HG03521 (cell line): Measurements from ENCODE around the gene NEIL3.

Experiments used
- ATAC-seq: cut with Tn5 transposase; IDR thresholded peaks from one replicate; pipeline ENCODE4 v1.9.1; 2021; ENCODE audit warnings: mild to moderate bottlenecking, moderate library complexity; ENCODE audit not compliant: unreplicated experiment

Gene NEIL3

DNA sequence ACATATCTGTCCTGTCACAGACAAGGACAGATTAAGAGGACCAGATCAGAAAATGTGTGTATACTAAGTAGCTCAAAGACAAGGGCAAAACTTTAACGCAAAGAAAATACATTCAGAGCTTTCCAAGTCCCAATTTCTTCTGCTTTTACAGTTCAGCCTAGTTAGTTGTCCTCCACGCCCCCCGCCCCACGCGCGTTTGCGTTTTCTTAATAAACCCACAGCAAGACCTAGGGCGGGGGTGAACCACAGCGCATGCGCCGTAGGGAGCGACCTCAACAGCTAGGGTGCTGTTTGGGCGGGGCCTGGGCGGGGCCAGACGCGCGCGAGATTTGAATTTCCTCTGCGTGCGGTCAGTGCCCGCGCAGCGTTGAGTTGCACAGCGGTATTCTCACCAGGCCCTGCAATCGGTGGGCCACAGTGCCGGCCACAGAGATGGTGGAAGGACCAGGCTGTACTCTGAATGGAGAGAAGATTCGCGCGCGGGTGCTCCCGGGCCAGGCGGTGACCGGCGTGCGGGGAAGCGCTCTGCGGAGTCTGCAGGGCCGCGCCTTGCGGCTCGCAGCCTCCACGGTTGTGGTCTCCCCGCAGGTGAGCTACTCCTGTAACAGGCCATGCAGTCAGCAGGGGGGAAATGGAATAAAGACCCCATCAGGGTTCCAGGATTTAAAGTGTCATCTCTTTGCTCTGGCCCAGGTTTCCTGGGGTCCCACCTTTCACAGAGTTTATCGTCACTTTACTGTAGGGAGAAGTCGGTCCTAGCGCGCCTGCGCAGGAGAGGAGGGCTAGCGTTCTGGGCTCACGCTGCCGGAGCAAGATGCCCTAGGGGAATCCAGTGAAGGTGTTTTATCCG lies at the start of gene NEIL3:
TSS of gene NEIL3 (plus strand) at position 353 of the 850 bp plus-strand sequence. CDS start at position 433, 80 bp downstream.
- ATAC-seq: peak; percentile 85

DNA sequence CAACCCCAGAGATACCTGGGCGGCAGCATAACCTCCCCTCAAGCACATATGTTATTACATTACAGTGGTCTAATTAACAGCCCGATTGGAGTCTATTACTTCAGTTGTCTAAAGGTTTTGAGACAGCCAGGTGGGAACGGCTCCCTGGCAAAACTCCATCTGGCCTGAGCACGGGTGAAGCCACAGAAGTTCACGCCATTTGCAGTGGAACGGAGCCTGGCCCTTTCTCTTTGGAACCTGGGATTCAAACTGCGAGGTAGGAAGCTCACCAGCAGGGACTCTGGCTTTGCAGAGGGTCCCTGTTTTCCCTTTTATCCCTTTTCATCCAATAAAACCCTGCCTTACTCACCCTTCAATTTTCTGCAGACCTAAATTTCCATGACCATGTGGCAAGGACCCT lies 45.9 kb upstream of the NEIL3 start:
- no peak for ATAC-seq

GRCh38 chr4:177264788-177265422 lies 44.8 kb upstream of the NEIL3 start:
- no peak for ATAC-seq

GRCh38 chr4:177265729-177266128 lies 43.9 kb upstream of the NEIL3 start:
- no peak for ATAC-seq

DNA sequence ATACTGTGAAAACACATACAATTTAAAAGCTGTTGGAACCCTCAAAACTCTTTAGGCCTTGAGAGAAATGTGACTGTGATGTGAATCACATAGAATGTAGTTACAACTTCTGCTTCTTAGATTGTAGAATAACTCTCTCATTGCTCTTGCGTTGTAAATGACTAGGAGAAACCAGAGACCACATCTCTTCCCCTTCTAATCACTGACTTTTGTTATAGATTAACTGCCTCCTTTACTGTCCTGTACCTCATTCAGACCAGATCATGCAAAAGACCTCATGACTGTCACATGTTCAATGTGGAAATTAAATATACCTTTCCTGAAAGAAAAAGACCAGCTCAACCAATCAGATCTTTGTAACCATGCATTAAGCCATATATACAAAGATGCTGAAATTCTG lies 43.2 kb upstream of the NEIL3 start:
- no peak for ATAC-seq

DNA sequence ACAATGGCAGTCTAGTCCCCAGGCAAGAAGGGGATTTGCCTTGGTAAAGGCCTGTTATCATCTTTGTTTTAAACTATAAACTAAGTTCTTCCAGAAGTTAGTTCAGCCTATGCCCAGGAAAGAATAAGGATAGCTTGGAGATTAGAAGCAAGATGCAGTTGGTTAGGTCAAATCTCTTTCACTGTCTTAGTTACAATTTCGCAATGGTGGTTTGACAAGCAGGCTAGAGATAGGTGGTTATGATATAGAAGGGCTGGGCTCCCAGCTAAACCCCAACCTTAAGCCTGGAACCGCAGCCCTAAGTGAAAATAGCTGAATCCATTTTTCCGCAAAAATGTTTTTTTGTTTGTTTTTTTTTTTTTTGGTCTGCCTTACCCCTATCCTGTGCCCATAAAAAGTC lies 41.8 kb upstream of the NEIL3 start:
- ATAC-seq: no peak

DNA sequence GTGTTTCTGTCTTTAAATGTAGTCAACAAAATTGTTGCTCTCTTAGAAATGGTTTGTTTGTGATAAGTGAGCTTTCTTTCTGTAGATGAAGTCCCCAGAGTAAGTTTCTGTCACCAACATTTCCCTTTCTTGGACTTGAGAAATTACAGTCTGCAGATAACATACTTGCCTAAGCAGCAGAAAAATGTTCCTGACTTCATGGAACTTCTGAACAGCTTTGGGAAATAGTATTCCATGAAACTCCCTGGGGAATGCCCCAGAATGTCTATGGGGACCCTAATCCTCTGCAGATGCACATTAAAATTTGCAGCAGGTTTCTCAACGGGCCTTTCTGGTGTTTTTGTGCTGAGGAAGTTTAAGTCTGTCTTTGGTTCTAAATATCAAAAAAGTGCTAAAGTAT lies 38.6 kb upstream of the NEIL3 start:
- no peak for ATAC-seq

GRCh38 chr4:177271915-177272766 lies 37.5 kb upstream of the NEIL3 start:
- no peak for ATAC-seq

- ATAC-seq: no peak
Observed at GRCh38 chr4:177275999-177276398, 33.7 kb upstream of the NEIL3 start.

GRCh38 chr4:177281351-177281909 lies 28.2 kb upstream of the NEIL3 start:
- no peak for ATAC-seq

DNA sequence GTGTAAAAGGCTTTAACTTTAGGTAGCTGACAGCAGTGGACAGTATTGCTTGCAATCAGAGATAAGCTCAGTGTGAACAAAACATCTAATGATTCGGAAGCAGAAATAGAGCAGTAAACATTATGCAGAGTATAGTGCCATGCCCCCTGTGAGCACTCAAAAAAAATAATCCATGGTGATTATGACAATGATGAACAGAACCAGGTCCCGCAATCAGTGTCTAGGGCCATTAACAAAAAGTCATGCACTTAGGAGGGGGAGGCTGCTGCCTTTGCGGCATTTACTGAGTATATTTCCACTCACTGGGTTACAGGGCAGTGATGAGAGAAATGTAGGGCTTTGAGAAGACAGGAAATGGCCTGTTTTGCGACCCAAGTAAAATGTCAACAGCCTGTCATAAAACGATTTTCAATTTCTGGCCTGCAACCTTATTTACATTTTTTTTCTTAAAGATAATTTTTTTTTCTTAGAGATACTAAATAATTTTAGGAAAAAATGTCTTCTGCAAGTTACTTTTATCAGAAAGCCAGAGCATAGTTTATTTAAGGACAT lies 27.3 kb upstream of the NEIL3 start:
- no peak for ATAC-seq

GRCh38 chr4:177283167-177283566 lies 26.5 kb upstream of the NEIL3 start:
- no peak for ATAC-seq

DNA sequence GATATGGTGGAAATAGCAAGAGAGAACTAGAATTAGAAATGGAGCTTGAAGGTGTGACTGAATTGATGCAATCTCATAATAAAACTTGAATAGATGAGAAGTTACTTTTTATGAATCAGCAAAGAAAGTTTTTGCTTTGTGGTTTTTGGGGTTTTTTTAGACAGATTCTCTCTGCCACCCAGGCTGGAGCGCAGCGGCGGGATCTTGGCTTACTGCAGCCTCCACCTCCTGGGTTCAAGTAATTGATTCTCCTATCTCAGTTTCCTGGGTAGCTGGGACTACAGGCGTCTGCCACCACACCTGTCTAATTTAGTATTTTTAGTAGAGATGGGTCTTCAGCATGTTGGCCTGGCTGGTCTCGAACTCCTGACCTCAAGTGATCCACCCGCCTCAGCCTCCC lies 23.7 kb upstream of the NEIL3 start:
- ATAC-seq: no peak

DNA sequence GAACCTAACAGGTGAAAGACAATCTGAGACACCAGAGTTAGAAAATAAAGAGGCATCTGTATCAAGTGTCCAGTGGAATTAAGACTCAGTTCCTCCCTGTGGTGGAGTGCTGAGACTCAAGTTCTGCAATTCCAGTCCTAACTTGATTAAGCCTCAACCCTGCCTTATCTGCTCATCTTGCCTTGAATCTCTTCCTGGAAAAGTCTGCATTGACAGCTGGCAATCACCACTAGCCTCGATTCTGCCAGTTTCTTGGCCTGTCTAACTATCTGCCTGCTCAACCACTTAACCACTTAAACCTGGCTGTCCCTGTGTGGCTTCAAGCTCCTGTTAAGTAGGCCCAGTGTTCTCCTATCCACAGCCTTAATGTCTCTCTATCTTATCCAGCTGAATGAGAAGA lies 22.4 kb upstream of the NEIL3 start:
- no peak for ATAC-seq

GRCh38 chr4:177288335-177288734 lies 21.3 kb upstream of the NEIL3 start:
- ATAC-seq: no peak

DNA sequence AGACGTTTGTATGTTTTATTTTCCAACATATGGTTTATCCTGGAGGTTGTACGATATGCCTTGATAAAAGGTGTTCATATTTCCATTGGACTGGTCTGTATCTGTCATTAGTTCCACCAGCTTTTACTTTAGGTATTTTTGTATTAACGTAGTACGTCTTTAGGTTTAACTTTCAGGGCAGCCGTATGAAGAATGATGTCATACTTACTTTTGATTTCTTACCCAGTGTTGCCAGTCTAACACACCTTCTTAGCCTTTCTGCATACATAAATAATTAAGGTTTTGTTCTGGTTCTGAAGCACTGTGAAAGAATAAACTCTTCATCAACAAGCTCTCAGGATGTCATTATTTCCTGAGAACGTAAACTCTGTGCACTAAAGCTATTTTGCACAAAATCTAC lies 18.9 kb upstream of the NEIL3 start:
- no peak for ATAC-seq

DNA sequence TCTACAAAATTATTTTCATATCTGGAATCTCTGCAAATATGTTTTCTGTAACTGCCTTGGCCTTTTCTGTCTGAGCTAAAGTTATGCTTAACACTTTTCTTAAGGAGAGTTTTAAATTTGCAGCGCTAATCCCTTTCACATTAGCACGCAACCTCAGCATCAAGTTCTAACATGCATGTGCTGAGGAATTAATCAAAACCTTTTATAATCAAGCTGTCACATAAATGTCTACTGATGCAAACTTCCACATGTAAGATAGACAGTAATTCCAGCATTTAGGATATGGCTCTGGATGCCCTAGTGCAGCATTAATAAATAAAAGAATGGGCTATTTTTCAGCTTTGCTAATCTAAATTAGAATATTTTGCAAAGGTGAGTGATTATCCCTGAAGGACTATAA lies 17.5 kb upstream of the NEIL3 start:
- no peak for ATAC-seq

- no peak for ATAC-seq
Observed at GRCh38 chr4:177293208-177294033, 16.3 kb upstream of the NEIL3 start.

- no peak for ATAC-seq
Observed at GRCh38 chr4:177297785-177298391, 11.8 kb upstream of the NEIL3 start.
